K562 (cell line): ENCODE measurements around the gene BOC. TPM values are rescaled to one million over a fixed set of nuclear protein-coding genes. Genes with fewer than 3 reads are reported as not detected.

Experiments
- ATAC-seq: fragments of 200-7000 bp; cut with Tn5 transposase; 3 replicates; pipeline ENCODE4 v1.9.1; 2020; ENCODE audit warnings: moderate library complexity
- BruUV-seq: library from RNA; stranded (reverse); fragments of 400-500 nt; replicated peaks from 2 replicates; lab custom pipeline; 2021; lab: Mats Ljungman, UMichigan
- CTCF ChIA-PET: fragments of 300-600 bp; formaldehyde crosslinking; extraction: SDS; loops from one replicate; lab custom pipeline; 2021; ENCODE audit warnings: low intra/inter-chr PET ratio; lab: Yijun Ruan, JAX
- POLR2A ChIA-PET: fragments of 300-600, 350-650 bp; sonication (Branson Sonifier 250); formaldehyde crosslinking; extraction: SDS; loops from one replicate; lab custom pipeline; 2021; ENCODE audit warnings: antibody characterized with exemption, inconsistent platforms; lab: Yijun Ruan, JAX
- DNase-seq, 4 experiments: peaks; one replicate each; pipeline versions ENCODE4 v3.0.0 to v3.0.0-alpha.2; 2011 to 2018; ENCODE audit warnings: low spot score in 3 of 4, mixed read lengths in 3 of 4; ENCODE audit errors: extremely low read depth in 1 of 4
- FAIRE-seq: peaks from 2 replicates; lab custom pipeline; 2011; peaks lifted over from hg19 to GRCh38; lab: Jason Lieb, UNC
- H2AFZ ChIP-seq: 2 replicates; pipeline ENCODE4 v1.6.0; 2011; ENCODE audit warnings: low read depth, low read length, control low read depth, inconsistent platforms
- H3K27ac ChIP-seq: fragments of 200-600 bp; 3 replicates; pipeline ENCODE4 v1.8.0; 2011; ENCODE audit warnings: low read depth, mild to moderate bottlenecking, control low read depth, inconsistent platforms, low read length, moderate library complexity, mixed read lengths; ENCODE audit errors: extremely low read depth
- H3K27me3 ChIP-seq, 2 experiments: fragments of 300-600 bp in 1 of 2; 2 replicates in 1 of 2; 3 replicates in 1 of 2; pipeline versions ENCODE4 v1.6.0 to v1.8.0; 2011; ENCODE audit warnings: inconsistent platforms in 2 of 2, low read length in 2 of 2, mild to moderate bottlenecking in 1 of 2, mixed read lengths in 1 of 2, moderate library complexity in 1 of 2; ENCODE audit not compliant: control insufficient read depth in 2 of 2, insufficient read depth in 2 of 2
- H3K36me3 ChIP-seq: fragments of 300-600 bp; 3 replicates; pipeline ENCODE4 v1.8.0; 2011; ENCODE audit warnings: mild to moderate bottlenecking, low read length, inconsistent platforms; ENCODE audit not compliant: control insufficient read depth, insufficient read depth
- H3K4me1 ChIP-seq, 2 experiments: fragments of 200-600 bp in 1 of 2; replicated peaks in 1 of 2; 2 replicates in 1 of 2; 3 replicates in 1 of 2; pipeline versions ENCODE4 v1.5.1 to v1.8.0; 2011; ENCODE audit warnings: inconsistent platforms in 2 of 2, low read length in 2 of 2, mild to moderate bottlenecking in 1 of 2, mixed read lengths in 1 of 2, moderate library complexity in 1 of 2; ENCODE audit not compliant: control insufficient read depth in 2 of 2, insufficient read depth in 2 of 2
- H3K4me2 ChIP-seq: 2 replicates; pipeline ENCODE4 v1.6.1; 2011; ENCODE audit warnings: low read length, control low read depth, inconsistent platforms, mixed read lengths; ENCODE audit not compliant: insufficient read depth
- H3K4me3 ChIP-seq: fragments of 200-600 bp; sonication (generic), shearing (Covaris generic); 2 replicates; pipeline ENCODE4 v1.5.1; 2016; ENCODE audit warnings: control low read depth, inconsistent platforms
- H3K79me2 ChIP-seq: fragments of 200-600 bp; 3 replicates; pipeline ENCODE4 v1.8.0; 2011; ENCODE audit warnings: low read length, inconsistent platforms; ENCODE audit not compliant: control insufficient read depth, insufficient read depth
- H3K9ac ChIP-seq, 2 experiments: 2 replicates each; pipeline versions ENCODE4 v1.6.0 to v1.6.1; 2011; ENCODE audit warnings: low read depth in 2 of 2, low read length in 2 of 2, control low read depth in 1 of 2, inconsistent platforms in 1 of 2, mild to moderate bottlenecking in 1 of 2, mixed read lengths in 1 of 2; ENCODE audit not compliant: insufficient read depth in 1 of 2
- H3K9me1 ChIP-seq: one replicate; pipeline ENCODE4 v1.6.0; 2011; ENCODE audit warnings: inconsistent platforms, mild to moderate bottlenecking, low read length, moderate library complexity; ENCODE audit not compliant: control insufficient read depth, insufficient read depth
- H3K9me3 ChIP-seq: replicated peaks from 2 replicates; pipeline ENCODE4 v1.5.1; 2011; ENCODE audit warnings: low read depth, low read length, inconsistent platforms; ENCODE audit not compliant: control insufficient read depth, insufficient read depth
- H4K20me1 ChIP-seq: replicated peaks from 2 replicates; pipeline ENCODE4 v1.6.1; 2011; ENCODE audit warnings: low read length, inconsistent platforms, mixed read lengths; ENCODE audit not compliant: control insufficient read depth, insufficient read depth
- BRF2 ChIP-seq: IDR thresholded peaks from 3 replicates; pipeline ENCODE4 v1.6.1; 2011; ENCODE audit warnings: borderline replicate concordance, mild to moderate bottlenecking; ENCODE audit not compliant: insufficient read length, insufficient read depth
- ELK1 ChIP-seq: sonication (generic); formaldehyde crosslinking; IDR thresholded peaks from 2 replicates; pipeline ENCODE4 v1.8.1; 2022; ENCODE audit warnings: missing genetic modification reagents
- SMAD2 ChIP-seq: fragments of 150-350 bp; IDR thresholded peaks from 2 replicates; pipeline ENCODE4 v1.6.1; 2014; ENCODE audit warnings: low read depth, mild to moderate bottlenecking, low read length
- ZBTB9 ChIP-seq: fragments of 450-650 bp; formaldehyde crosslinking; IDR thresholded peaks from 2 replicates; pipeline ENCODE4 v1.4.0; 2020; ENCODE audit warnings: mild to moderate bottlenecking, moderate library complexity
- ZKSCAN3 ChIP-seq: fragments of 250-450 bp; sonication (Bioruptor Pico); IDR thresholded peaks from 2 replicates; pipeline ENCODE4 v1.4.0; 2020
- ZNF280A ChIP-seq: fragments of 450-650 bp; IDR thresholded peaks from 2 replicates; pipeline ENCODE4 v1.6.1; 2018; ENCODE audit warnings: mild to moderate bottlenecking, low read depth; ENCODE audit not compliant: partially characterized antibody
- in situ Hi-C: fragments of 300-500 bp; cut with MboI; formaldehyde crosslinking; loops from 4 replicates; pipeline ENCODE4 v1.15.0; 2018; ENCODE audit warnings: inconsistent platforms, mixed read lengths
- intact Hi-C: fragments of 100-400 bp; cut with micrococcal nuclease; formaldehyde crosslinking; loops from 2 replicates; pipeline ENCODE4 v1.14.2; 2022
- polyA plus RNA-seq, 8 experiments: library from polyadenylated mRNA; depleted of rRNA in 4 of 8; stranded (reverse) in 5 of 8; unstranded in 3 of 8; fragments of >200 nt; fragmentation: Nextera tagmentation in 2 of 8; fragmentation: Illumina TruSeq in 1 of 8; extraction: Ambion mirVana in 2 of 8; extraction: Trizol in 1 of 8; gene quantifications; 2 replicates each; pipeline versions ENCODE4 v1.2.1 to v1.2.3, GENCODE V29; 2011 to 2014; ENCODE audit warnings: inconsistent platforms in 1 of 8, missing spikeins in 1 of 8
- total RNA-seq, 7 experiments: library from RNA; depleted of rRNA in 6 of 7; stranded (reverse); fragments of >200 nt in 6 of 7; fragmentation: Illumina TruSeq in 2 of 7; extraction: Trizol in 2 of 7; gene quantifications; 2 replicates each; pipeline versions ENCODE4 v1.2.1 to v1.2.3, GENCODE V29; 2011 to 2021; ENCODE audit warnings: low replicate concordance in 1 of 7

BOC gene
- total and polyA plus RNA-seq, 9 of the 15 experiments (the other 6 are each of a cell fraction or from before 2014, with no cell fraction given) = not detected

- no peak for DNase-seq
- Histone ChIP-seq H3K4me3 (no peak overlapping the region), H2AFZ (no peak overlapping the region), H4K20me1 (no peaks in the 10 kb centered on the region), H3K79me2 (no peaks in the 10 kb centered on the region), H3K36me3 (no peaks in the 10 kb centered on the region), H3K9ac (no peak overlapping the region), H3K9me3 (no peaks in the 10 kb centered on the region), H3K9me1 (no peaks in the 10 kb centered on the region), H3K4me1 (no peaks in the 10 kb centered on the region), H3K27ac (no peak overlapping the region), H3K4me2 (no peak overlapping the region), H3K27me3 (no peaks in the 10 kb centered on the region)
- no peak for ATAC-seq
- CTCF ChIA-PET = no interaction called here
- POLR2A ChIA-PET = no interaction called here
- intact Hi-C loops (no loop called here), in situ Hi-C loops (no loop called here)
- TF ChIP-seq ZNF280A (no peak), SMAD2 (no peak), ELK1 (CRISPR knock-in tag) (no peak), BRF2 (no peak), ZKSCAN3 (CRISPR knock-in tag) (no peak), ZBTB9 (CRISPR knock-in tag) (no peak)
- no peak for FAIRE-seq
- no TSS peak for BruUV-seq
Measured at GRCh38 chr3:113185194-113185835, 26.0 kb upstream of the BOC start.
